HFF-Myc (cell line): ENCODE data around the gene SLC15A3.

Experiments
- DNase-seq: peaks from one replicate; pipeline ENCODE4 v3.0.0-alpha.2; 2011; ENCODE audit warnings: low read depth; ENCODE audit errors: extremely low read depth
- H3K4me3 ChIP-seq: replicated peaks from 2 replicates; pipeline ENCODE4 v1.5.1; 2011; ENCODE audit warnings: low read depth, mild to moderate bottlenecking, control low read depth, low read length
- CTCF ChIP-seq: IDR thresholded peaks from 2 replicates; pipeline ENCODE4 v1.5.1; 2012; ENCODE audit warnings: mild to moderate bottlenecking, low read depth, low read length, control low read depth; ENCODE audit errors: missing control alignments

Gene SLC15A3

GRCh38 chr11:60927600-60927999 is 24.4 kb downstream of the SLC15A3 start:
- no peak for DNase-seq
- no peak for TF ChIP-seq CTCF
- no peak overlapping the region for H3K4me3 ChIP-seq

- no peak for DNase-seq
- TF ChIP-seq CTCF: no peak
- H3K4me3 ChIP-seq: no peak overlapping the region
Measured at GRCh38 chr11:60927061-60927592, 24.8 kb downstream of the SLC15A3 start.

GRCh38 chr11:60926500-60926899 is 25.5 kb downstream of the SLC15A3 start:
- no peak for TF ChIP-seq CTCF
- H3K4me3 ChIP-seq: no peak overlapping the region
- no peak for DNase-seq

- peak overlapping the region; percentile 75 for H3K4me3 ChIP-seq
- no peak for TF ChIP-seq CTCF
- no peak for DNase-seq
Measured at GRCh38 chr11:60925868-60926267, 26.1 kb downstream of the SLC15A3 start.

GRCh38 chr11:60924906-60925853 is 26.8 kb downstream of the SLC15A3 start:
- no peak for DNase-seq
- H3K4me3 ChIP-seq: peak overlapping the region; percentile 75
- no peak for TF ChIP-seq CTCF

- TF ChIP-seq CTCF: no peak
- DNase-seq: peak; percentile 29
- H3K4me3 ChIP-seq: peak within 1 kb of the TSS; percentile 75
Measured at GRCh38 chr11:60924110-60924905, 27.7 kb downstream of the SLC15A3 start, which contains the start of gene TMEM132A. TMEM132A (plus strand) TSS chr11:60924460; CDS start chr11:60924634, 174 bp downstream.
